HepG2 (cell line): ENCODE measurements around the gene HOXD4. TPM values are rescaled to one million over a fixed set of nuclear protein-coding genes. Genes with fewer than 3 reads are reported as not detected.

Experiments
- CENPT ChIP-seq: sonication (generic); formaldehyde crosslinking; IDR thresholded peaks from 2 replicates; pipeline ENCODE4 v1.8.0; 2022; ENCODE audit warnings: low read depth, mild to moderate bottlenecking, moderate library complexity, missing genetic modification reagents
- CREM ChIP-seq, 2 experiments: sonication (generic) in 1 of 2; formaldehyde crosslinking in 1 of 2; IDR thresholded peaks; 2 replicates each; pipeline versions ENCODE4 v1.4.0 to v1.6.1; 2016 to 2020; ENCODE audit warnings: antibody characterized with exemption in 1 of 2, mild to moderate bottlenecking in 1 of 2, missing genetic modification reagents in 1 of 2
- HES4 ChIP-seq: sonication (generic); formaldehyde crosslinking; IDR thresholded peaks from 2 replicates; pipeline ENCODE4 v1.9.0; 2021; ENCODE audit warnings: mild to moderate bottlenecking, missing genetic modification reagents, borderline replicate concordance
- KLF11 ChIP-seq: IDR thresholded peaks from 2 replicates; pipeline ENCODE4 v1.6.1; 2016; ENCODE audit warnings: missing compliant biosample characterization
- KLF13 ChIP-seq: sonication (generic); formaldehyde crosslinking; IDR thresholded peaks from 2 replicates; pipeline ENCODE4 v1.4.0; 2020; ENCODE audit warnings: mild to moderate bottlenecking, missing genetic modification reagents
- LCORL ChIP-seq, 2 experiments: fragments of 450-650 bp in 1 of 2; sonication (generic) in 1 of 2; formaldehyde crosslinking in 1 of 2; IDR thresholded peaks; 2 replicates each; pipeline versions ENCODE4 v1.5.0 to v1.6.1; 2017 to 2020; ENCODE audit warnings: antibody characterized with exemption in 1 of 2, missing genetic modification reagents in 1 of 2
- ONECUT2 ChIP-seq: sonication (generic); formaldehyde crosslinking; IDR thresholded peaks from 2 replicates; pipeline ENCODE4 v1.4.0; 2020; ENCODE audit warnings: missing genetic modification reagents
- RFX1 ChIP-seq: fragments of 450-650 bp; IDR thresholded peaks from 2 replicates; pipeline ENCODE4 v1.6.1; 2017
- RFXANK ChIP-seq: IDR thresholded peaks from 2 replicates; pipeline ENCODE4 v1.6.1; 2016
- RXRB ChIP-seq: IDR thresholded peaks from 2 replicates; pipeline ENCODE4 v1.6.1; 2016; ENCODE audit warnings: borderline replicate concordance, missing genetic modification reagents, missing compliant biosample characterization
- ZFP1 ChIP-seq: IDR thresholded peaks from 2 replicates; pipeline ENCODE4 v1.6.1; 2016
- ZNF780A ChIP-seq: sonication (generic); formaldehyde crosslinking; IDR thresholded peaks from 2 replicates; pipeline ENCODE4 v1.8.0; 2022; ENCODE audit warnings: mild to moderate bottlenecking, missing genetic modification reagents, moderate library complexity
- ZSCAN25 ChIP-seq: sonication (generic); formaldehyde crosslinking; IDR thresholded peaks from 2 replicates; pipeline ENCODE4 v1.8.0; 2022; ENCODE audit warnings: mild to moderate bottlenecking, missing genetic modification reagents
- polyA plus RNA-seq, 8 experiments: library from polyadenylated mRNA; depleted of rRNA in 3 of 8; stranded (reverse) in 7 of 8; unstranded in 1 of 8; fragments of >200 nt; fragmentation: Illumina TruSeq in 4 of 8; extraction: Trizol in 4 of 8; gene quantifications; 2 replicates each; pipeline versions ENCODE4 v1.2.1 to v1.2.3, GENCODE V29; 2011 to 2016; ENCODE audit warnings: low read depth in 4 of 8, missing spikeins in 1 of 8, mixed read lengths in 1 of 8; ENCODE audit not compliant: insufficient read depth in 1 of 8
- total RNA-seq, 5 experiments: library from RNA; depleted of rRNA; stranded (reverse); fragments of >200 nt; fragmentation: Illumina TruSeq; extraction: Trizol; gene quantifications; 2 replicates each; pipeline ENCODE4 v1.2.3, GENCODE V29; 2016; ENCODE audit warnings: low read depth in 1 of 5
- TF ChIP-seq, protein P1 (sequence below): sonication (generic); formaldehyde crosslinking; IDR thresholded peaks from 2 replicates; pipeline ENCODE4 v1.5.1; 2020; ENCODE audit warnings: mild to moderate bottlenecking, missing genetic modification reagents, moderate library complexity
- TF ChIP-seq, protein P2 (sequence below): sonication (generic); formaldehyde crosslinking; conservative IDR thresholded peaks from 2 replicates; pipeline ENCODE4 v1.8.1; 2023; ENCODE audit warnings: missing genetic modification reagents
- TF ChIP-seq, protein P3 (sequence below): sonication (generic); formaldehyde crosslinking; IDR thresholded peaks from 2 replicates; pipeline ENCODE4 v1.5.1; 2020; ENCODE audit warnings: missing genetic modification reagents, mild to moderate bottlenecking, borderline replicate concordance
- TF ChIP-seq, protein P4 (sequence below): sonication (generic); formaldehyde crosslinking; IDR thresholded peaks from 2 replicates; pipeline ENCODE4 v1.5.0; 2020; ENCODE audit warnings: missing genetic modification reagents, mild to moderate bottlenecking, borderline replicate concordance

Gene HOXD4
- total and polyA plus RNA-seq, 2 of the 13 experiments (the other 11 are each of a cell fraction or from before 2014, with no cell fraction given), result not detected

DNA sequence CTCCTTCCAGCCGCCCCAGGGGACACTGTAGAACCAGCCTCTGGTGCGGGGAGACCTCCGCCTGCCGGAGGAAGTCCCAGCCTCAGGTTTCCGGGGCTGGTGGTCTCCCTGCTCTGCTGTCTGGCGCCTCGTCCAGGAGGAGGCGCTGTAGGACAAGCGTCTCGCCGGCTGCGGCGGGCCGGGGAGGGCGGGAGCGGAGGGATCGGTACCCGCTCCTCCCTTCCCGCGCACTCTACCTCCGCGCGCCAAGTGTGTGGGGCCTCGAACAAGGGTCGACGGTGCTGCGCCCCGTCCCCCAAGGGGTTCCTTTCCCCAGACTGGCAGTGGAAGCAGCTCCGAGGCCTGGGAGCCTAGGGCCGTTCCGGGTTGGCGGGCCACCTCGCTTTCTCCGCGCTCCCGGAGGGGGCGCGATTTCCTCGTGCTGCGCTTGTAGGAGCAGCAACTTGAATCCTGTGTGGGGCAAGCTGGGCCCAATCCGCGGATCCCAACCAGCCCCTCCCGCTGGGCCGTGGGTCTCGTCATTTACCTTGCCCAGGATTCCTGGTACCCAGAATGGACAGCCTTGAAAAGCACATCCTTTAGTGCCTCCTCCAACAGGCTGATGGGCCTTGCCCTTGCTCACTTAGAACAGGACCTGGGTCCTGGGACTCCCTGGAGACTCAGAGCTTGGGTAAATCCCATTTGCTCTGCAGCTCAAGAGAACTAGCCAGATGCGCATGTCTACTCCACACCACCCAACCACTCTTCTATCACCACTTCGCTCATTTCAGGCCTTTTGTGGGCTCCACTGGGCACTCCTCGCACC is 10.6 kb upstream of the HOXD4 start (continued):
- TF ChIP-seq, protein P1, sequence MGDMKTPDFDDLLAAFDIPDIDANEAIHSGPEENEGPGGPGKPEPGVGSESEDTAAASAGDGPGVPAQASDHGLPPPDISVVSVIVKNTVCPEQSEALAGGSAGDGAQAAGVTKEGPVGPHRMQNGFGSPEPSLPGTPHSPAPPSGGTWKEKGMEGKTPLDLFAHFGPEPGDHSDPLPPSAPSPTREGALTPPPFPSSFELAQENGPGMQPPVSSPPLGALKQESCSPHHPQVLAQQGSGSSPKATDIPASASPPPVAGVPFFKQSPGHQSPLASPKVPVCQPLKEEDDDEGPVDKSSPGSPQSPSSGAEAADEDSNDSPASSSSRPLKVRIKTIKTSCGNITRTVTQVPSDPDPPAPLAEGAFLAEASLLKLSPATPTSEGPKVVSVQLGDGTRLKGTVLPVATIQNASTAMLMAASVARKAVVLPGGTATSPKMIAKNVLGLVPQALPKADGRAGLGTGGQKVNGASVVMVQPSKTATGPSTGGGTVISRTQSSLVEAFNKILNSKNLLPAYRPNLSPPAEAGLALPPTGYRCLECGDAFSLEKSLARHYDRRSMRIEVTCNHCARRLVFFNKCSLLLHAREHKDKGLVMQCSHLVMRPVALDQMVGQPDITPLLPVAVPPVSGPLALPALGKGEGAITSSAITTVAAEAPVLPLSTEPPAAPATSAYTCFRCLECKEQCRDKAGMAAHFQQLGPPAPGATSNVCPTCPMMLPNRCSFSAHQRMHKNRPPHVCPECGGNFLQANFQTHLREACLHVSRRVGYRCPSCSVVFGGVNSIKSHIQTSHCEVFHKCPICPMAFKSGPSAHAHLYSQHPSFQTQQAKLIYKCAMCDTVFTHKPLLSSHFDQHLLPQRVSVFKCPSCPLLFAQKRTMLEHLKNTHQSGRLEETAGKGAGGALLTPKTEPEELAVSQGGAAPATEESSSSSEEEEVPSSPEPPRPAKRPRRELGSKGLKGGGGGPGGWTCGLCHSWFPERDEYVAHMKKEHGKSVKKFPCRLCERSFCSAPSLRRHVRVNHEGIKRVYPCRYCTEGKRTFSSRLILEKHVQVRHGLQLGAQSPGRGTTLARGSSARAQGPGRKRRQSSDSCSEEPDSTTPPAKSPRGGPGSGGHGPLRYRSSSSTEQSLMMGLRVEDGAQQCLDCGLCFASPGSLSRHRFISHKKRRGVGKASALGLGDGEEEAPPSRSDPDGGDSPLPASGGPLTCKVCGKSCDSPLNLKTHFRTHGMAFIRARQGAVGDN (CRISPR knock-in tag), result peak; percentile 91
- no peak for TF ChIP-seq LCORL (IDR thresholded peaks at IDR 0.05)
- peak; percentile 45; the same call in 1 of the 2 replicates for TF ChIP-seq LCORL (CRISPR knock-in tag; IDR thresholded peaks at IDR 0.05)
- TF ChIP-seq CREM (IDR thresholded peaks at IDR 0.05), result no peak
- no peak for TF ChIP-seq CREM (CRISPR knock-in tag; IDR thresholded peaks at IDR 0.05)
- no peak for TF ChIP-seq ZFP1 (CRISPR knock-in tag)
- peak; percentile 70; the same call in 1 of the 2 replicates for TF ChIP-seq HES4
- TF ChIP-seq KLF11 (CRISPR knock-in tag), result 0 out of 2 replicates have a peak, but pooled peaks have one; percentile 48
- 0 out of 2 replicates have a peak, but pooled peaks have one; percentile 58 for TF ChIP-seq CENPT (CRISPR knock-in tag)
- TF ChIP-seq RXRB (CRISPR knock-in tag), result peak; percentile 57; the same call in 1 of the 2 replicates
- TF ChIP-seq ZNF780A, result no peak
- TF ChIP-seq KLF13 (CRISPR knock-in tag), result peak; percentile 81; the same call in 1 of the 2 replicates
- TF ChIP-seq RFX1, result no peak
- TF ChIP-seq, protein P2, sequence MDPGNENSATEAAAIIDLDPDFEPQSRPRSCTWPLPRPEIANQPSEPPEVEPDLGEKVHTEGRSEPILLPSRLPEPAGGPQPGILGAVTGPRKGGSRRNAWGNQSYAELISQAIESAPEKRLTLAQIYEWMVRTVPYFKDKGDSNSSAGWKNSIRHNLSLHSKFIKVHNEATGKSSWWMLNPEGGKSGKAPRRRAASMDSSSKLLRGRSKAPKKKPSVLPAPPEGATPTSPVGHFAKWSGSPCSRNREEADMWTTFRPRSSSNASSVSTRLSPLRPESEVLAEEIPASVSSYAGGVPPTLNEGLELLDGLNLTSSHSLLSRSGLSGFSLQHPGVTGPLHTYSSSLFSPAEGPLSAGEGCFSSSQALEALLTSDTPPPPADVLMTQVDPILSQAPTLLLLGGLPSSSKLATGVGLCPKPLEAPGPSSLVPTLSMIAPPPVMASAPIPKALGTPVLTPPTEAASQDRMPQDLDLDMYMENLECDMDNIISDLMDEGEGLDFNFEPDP (CRISPR knock-in tag), result no peak
- peak; percentile 53; the same call in 1 of the 2 replicates for TF ChIP-seq ZSCAN25 (CRISPR knock-in tag)
- TF ChIP-seq RFXANK, result no peak
- no peak for TF ChIP-seq ONECUT2 (CRISPR knock-in tag)
- TF ChIP-seq, protein P3, sequence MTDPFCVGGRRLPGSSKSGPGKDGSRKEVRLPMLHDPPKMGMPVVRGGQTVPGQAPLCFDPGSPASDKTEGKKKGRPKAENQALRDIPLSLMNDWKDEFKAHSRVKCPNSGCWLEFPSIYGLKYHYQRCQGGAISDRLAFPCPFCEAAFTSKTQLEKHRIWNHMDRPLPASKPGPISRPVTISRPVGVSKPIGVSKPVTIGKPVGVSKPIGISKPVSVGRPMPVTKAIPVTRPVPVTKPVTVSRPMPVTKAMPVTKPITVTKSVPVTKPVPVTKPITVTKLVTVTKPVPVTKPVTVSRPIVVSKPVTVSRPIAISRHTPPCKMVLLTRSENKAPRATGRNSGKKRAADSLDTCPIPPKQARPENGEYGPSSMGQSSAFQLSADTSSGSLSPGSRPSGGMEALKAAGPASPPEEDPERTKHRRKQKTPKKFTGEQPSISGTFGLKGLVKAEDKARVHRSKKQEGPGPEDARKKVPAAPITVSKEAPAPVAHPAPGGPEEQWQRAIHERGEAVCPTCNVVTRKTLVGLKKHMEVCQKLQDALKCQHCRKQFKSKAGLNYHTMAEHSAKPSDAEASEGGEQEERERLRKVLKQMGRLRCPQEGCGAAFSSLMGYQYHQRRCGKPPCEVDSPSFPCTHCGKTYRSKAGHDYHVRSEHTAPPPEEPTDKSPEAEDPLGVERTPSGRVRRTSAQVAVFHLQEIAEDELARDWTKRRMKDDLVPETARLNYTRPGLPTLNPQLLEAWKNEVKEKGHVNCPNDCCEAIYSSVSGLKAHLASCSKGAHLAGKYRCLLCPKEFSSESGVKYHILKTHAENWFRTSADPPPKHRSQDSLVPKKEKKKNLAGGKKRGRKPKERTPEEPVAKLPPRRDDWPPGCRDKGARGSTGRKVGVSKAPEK (CRISPR knock-in tag), result no peak
- TF ChIP-seq, protein P4, sequence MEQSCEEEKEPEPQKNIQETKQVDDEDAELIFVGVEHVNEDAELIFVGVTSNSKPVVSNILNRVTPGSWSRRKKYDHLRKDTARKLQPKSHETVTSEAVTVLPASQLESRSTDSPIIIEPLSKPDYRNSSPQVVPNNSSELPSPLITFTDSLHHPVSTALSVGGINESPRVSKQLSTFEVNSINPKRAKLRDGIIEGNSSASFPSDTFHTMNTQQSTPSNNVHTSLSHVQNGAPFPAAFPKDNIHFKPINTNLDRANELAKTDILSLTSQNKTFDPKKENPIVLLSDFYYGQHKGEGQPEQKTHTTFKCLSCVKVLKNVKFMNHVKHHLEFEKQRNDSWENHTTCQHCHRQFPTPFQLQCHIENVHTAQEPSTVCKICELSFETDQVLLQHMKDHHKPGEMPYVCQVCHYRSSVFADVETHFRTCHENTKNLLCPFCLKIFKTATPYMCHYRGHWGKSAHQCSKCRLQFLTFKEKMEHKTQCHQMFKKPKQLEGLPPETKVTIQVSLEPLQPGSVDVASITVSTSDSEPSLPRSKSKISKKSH (CRISPR knock-in tag), result peak; percentile 67
